NCI-H2081 treated with DMSO at 0.1 percent for 48 hours (cell line): ENCODE measurements around the gene USP15.
"Not testable (repeated sequence)": the region's sequence is repeated elsewhere in the genome, so short reads cannot be mapped to it uniquely, and the experiment has no call there.

Experiments used
- DNase-seq: peaks from one replicate; lab custom pipeline; 2025; lab: John Stamatoyannopoulos, UW

USP15 gene

GRCh38 chr12:62372134-62372533 is 111.9 kb downstream of the USP15 start:
- DNase-seq: no peak

GRCh38 chr12:62372825-62373224 is 112.6 kb downstream of the USP15 start:
- DNase-seq: no peak

- DNase-seq: no peak
Measured at GRCh38 chr12:62375603-62376002, 115.4 kb downstream of the USP15 start.

- DNase-seq: no peak
Measured at GRCh38 chr12:62379026-62379722, 119.0 kb downstream of the USP15 start.

GRCh38 chr12:62379723-62380045 is 119.5 kb downstream of the USP15 start:
- DNase-seq: no peak

GRCh38 chr12:62382526-62382925 is 122.3 kb downstream of the USP15 start:
- no peak for DNase-seq

- DNase-seq: no peak
Measured at GRCh38 chr12:62396750-62397149, 136.5 kb downstream of the USP15 start.

GRCh38 chr12:62400135-62400534 is 139.9 kb downstream of the USP15 start:
- no peak for DNase-seq

GRCh38 chr12:62401631-62402030 is 141.4 kb downstream of the USP15 start:
- no peak for DNase-seq

- no peak for DNase-seq
Measured at GRCh38 chr12:62403031-62403430, 142.8 kb downstream of the USP15 start.

- DNase-seq: no peak
Measured at GRCh38 chr12:62407587-62407986, 147.4 kb downstream of the USP15 start.

- no peak for DNase-seq
Measured at GRCh38 chr12:62409068-62409467, 148.9 kb downstream of the USP15 start.

- no peak for DNase-seq
Measured at GRCh38 chr12:62414180-62414579, 154.0 kb downstream of the USP15 start.

GRCh38 chr12:62426089-62426488 is 165.9 kb downstream of the USP15 start:
- no peak for DNase-seq

GRCh38 chr12:62429457-62429856 is 169.3 kb downstream of the USP15 start:
- DNase-seq: no peak

GRCh38 chr12:62434494-62435302 is 174.5 kb downstream of the USP15 start:
- no peak for DNase-seq

- no peak for DNase-seq
Measured at GRCh38 chr12:62435303-62436163, 175.3 kb downstream of the USP15 start.

GRCh38 chr12:62436164-62436503 is 175.9 kb downstream of the USP15 start:
- no peak for DNase-seq

GRCh38 chr12:62438098-62438692 is 178.0 kb downstream of the USP15 start:
- DNase-seq: no peak

GRCh38 chr12:62446754-62447452 is 186.7 kb downstream of the USP15 start:
- DNase-seq: no peak

GRCh38 chr12:62448436-62448835 is 188.2 kb downstream of the USP15 start:
- DNase-seq: no peak

- DNase-seq: not testable (repeated sequence)
Measured at GRCh38 chr12:62455429-62455828, 195.2 kb downstream of the USP15 start.
